GM21447 (cell line): ENCODE results near the gene TBP.
"Not testable (repeated sequence)": the region's sequence is repeated elsewhere in the genome, so short reads cannot be mapped to it uniquely, and the experiment has no call there.

Experiments used
- ATAC-seq: cut with Tn5 transposase; IDR thresholded peaks from one replicate; pipeline ENCODE4 v1.9.1; 2021; ENCODE audit not compliant: unreplicated experiment

The TBP gene

GRCh38 chr6:170597278-170597677, 43.1 kb downstream of the TBP start:
- no peak for ATAC-seq

- ATAC-seq: no peak
Observed at GRCh38 chr6:170605574-170606259, 51.5 kb downstream of the TBP start.

GRCh38 chr6:170609225-170609624, 55.1 kb downstream of the TBP start:
- not testable (repeated sequence) for ATAC-seq

GRCh38 chr6:170612256-170612804, 58.2 kb downstream of the TBP start:
- peak; percentile 50 for ATAC-seq

- ATAC-seq: not testable (repeated sequence)
Observed at GRCh38 chr6:170616020-170616554, 61.9 kb downstream of the TBP start.
